Left colon (tissue), 2 donors: ENCODE measurements around the gene ROR2. TPM values are rescaled to one million over a fixed set of nuclear protein-coding genes. Genes with fewer than 3 reads are reported as not detected.
"Not testable (repeated sequence)": the region's sequence is repeated elsewhere in the genome, so short reads cannot be mapped to it uniquely, and the experiment has no call there.

ENCODE experiments used
- ATAC-seq: fragments of 200-7000 bp; cut with Tn5 transposase; one replicate; pipeline ENCODE4 v1.9.1; 2020; ENCODE audit warnings: mild to moderate bottlenecking, moderate library complexity
- DNase-seq, 2 donors: peaks; one replicate each; pipeline ENCODE4 v3.0.0-alpha.2; 2020
- intact Hi-C, 2 donors: fragments of 100-400 bp; cut with DNase I in 1 of 2; cut with micrococcal nuclease in 1 of 2; formaldehyde crosslinking; loops; one replicate each; pipeline versions ENCODE4 v1.11.2 to v1.14.0; 2022; cut with DNase I, micrococcal nuclease
- microRNA-seq, 2 donors: library from miRNA; unstranded; fragments of <30 nt; microRNA quantifications; one replicate each; pipeline versions ENCODE4 v1.1.0 to v1.2.0, GENCODE V29; 2020
- total RNA-seq, 2 donors: library from RNA; stranded (reverse); fragmentation: NEBNext Ultra II Directional; extraction: Animal tissue kit (Norgen Biotek cat#: 25700); gene quantifications; one replicate each; pipeline ENCODE4 v1.2.1, GENCODE V29; 2021
- donor health status: DM: no; HTN: no; CAD: no.
- donor health status: DM: yes; HTN: yes; CAD: no.

The ROR2 gene
- total RNA-seq, 2 donors from 2014 or later = 6.2 to 8.3 TPM

GRCh38 chr9:91517332-91517731 is 432.7 kb downstream of the ROR2 start:
- ATAC-seq, DNase-seq, intact Hi-C loops: not testable (repeated sequence)

GRCh38 chr9:91516777-91517176 is 433.3 kb downstream of the ROR2 start:
- DNase-seq (no peak), ATAC-seq (no peak)
- intact Hi-C loops = no loop called here

DNA sequence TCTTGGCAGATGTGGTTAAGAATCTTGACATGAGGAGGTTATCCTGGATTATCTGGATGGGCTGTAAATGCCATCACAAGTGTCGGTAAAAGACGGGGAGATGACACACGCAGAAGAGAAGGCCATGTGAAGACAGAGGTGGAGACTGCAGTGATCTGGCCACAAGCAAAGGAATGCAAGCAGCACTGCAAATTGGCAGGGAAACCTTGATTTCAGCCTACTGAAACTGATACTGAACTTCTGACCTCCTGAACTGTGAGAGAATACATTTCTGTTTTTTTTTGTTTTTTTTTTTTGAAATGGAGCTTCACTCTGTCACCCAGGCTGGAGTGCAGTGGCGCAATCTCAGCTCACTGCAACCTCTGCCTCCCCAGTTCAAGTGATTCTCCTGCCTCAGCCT is 433.9 kb downstream of the ROR2 start:
- intact Hi-C loops = no loop called here

DNA sequence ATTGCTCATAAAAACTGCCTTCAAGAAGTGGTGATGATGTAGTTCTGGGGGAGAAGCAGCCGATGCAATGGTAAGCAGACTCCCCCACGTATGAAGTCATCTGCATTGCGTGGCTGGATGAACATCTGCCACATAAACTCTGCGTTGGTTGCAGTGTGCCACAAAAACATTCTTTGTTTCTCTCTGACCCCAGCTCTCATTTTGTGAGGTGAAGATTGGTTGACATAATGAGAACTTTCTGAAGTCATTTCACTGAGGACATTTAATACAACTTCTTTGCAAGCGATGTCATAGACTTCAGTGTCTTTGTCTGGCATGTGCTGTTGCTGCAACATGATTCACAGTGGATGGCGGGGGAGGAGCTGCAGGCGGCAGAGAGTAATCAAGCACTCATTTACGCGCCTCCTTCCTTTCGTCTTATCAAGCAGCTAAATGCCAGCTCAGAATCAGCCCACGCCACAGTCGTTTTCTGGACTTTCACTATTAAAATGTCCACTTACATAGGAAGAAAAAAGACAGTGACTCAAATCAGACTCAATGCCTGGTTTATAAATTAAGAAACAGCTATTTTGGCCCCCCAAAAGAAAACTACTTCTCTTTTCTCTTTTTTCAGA is 434.8 kb downstream of the ROR2 start:
- intact Hi-C loops = no loop called here
- DNase-seq (peak in 1 of 2 donors; percentile 14), ATAC-seq (peak; percentile 48)

More for the DNA sequence above, 433.9 kb downstream of the ROR2 start:
- DNase-seq = no peak
- ATAC-seq = no peak

Small RNAs within 50 kb of the gene (microRNA-seq; reads per million reads assigned to microRNA genes)
- gene MIR3910-1 (0 reads per million in 2 donors), gene MIR3910-2 (0 reads per million in 2 donors)

Other genes starting within 250 kb of the ROR2 start
- 10 to 100 TPM; 74.3 to 81.7 TPM for gene SPTLC1, start 165.2 kb upstream of the ROR2 start, total RNA-seq